K562 (cell line): Measurements from ENCODE around the gene EHMT2. TPM values are rescaled to one million over a fixed set of nuclear protein-coding genes. Genes with fewer than 3 reads are reported as not detected.

Experiments
- ARID1B ChIP-seq: fragments of 450-650 bp; IDR thresholded peaks from 2 replicates; pipeline ENCODE4 v1.6.1; 2016; ENCODE audit warnings: antibody characterized with exemption, mild to moderate bottlenecking, inconsistent platforms
- ARNT ChIP-seq, 2 experiments: fragments of 450-650 bp; IDR thresholded peaks; 2 replicates each; pipeline ENCODE4 v1.6.1; 2016; ENCODE audit warnings: mild to moderate bottlenecking in 1 of 2
- CCAR2 ChIP-seq: fragments of 200-400 bp; formaldehyde crosslinking; IDR thresholded peaks from 2 replicates; pipeline ENCODE4 v1.6.1; 2017; ENCODE audit warnings: mild to moderate bottlenecking, low read depth, low read length
- CXXC5 ChIP-seq: fragments of 250-450 bp; sonication (Bioruptor Pico); IDR thresholded peaks from 2 replicates; pipeline ENCODE4 v1.8.0; 2022; ENCODE audit warnings: inconsistent platforms, mild to moderate bottlenecking, moderate library complexity
- HIVEP1 ChIP-seq: fragments of 250-450 bp; sonication (Bioruptor Pico); IDR thresholded peaks from 2 replicates; pipeline ENCODE4 v1.4.0; 2020; ENCODE audit warnings: mild to moderate bottlenecking
- HNRNPLL ChIP-seq: fragments of 200-400 bp; formaldehyde crosslinking; IDR thresholded peaks from 2 replicates; pipeline ENCODE4 v1.6.1; 2017; ENCODE audit warnings: low read length, low read depth, mild to moderate bottlenecking; ENCODE audit not compliant: poor library complexity, severe bottlenecking
- MAFG ChIP-seq: fragments of 450-650 bp; conservative IDR thresholded peaks from 2 replicates; pipeline ENCODE4 v1.6.1; 2016; ENCODE audit warnings: missing genetic modification characterization, missing compliant biosample characterization
- MLX ChIP-seq, 2 experiments: fragments of 450-650 bp in 1 of 2; sonication (generic) in 1 of 2; formaldehyde crosslinking; conservative IDR thresholded peaks; 2 replicates each; pipeline versions ENCODE4 v1.4.0 to v1.8.1; 2020 to 2022; ENCODE audit warnings: mild to moderate bottlenecking in 1 of 2, missing genetic modification reagents in 1 of 2
- MNT ChIP-seq, 2 experiments: fragments of 450-650 bp; conservative IDR thresholded peaks; 2 replicates each; pipeline ENCODE4 v1.6.1; 2017; ENCODE audit warnings: mild to moderate bottlenecking in 2 of 2, moderate library complexity in 2 of 2
- NCOA2 ChIP-seq, 2 experiments: fragments of 450-650 bp; IDR thresholded peaks; 2 replicates each; pipeline ENCODE4 v1.6.1; 2018; ENCODE audit warnings: mild to moderate bottlenecking in 2 of 2, moderate library complexity in 1 of 2; ENCODE audit not compliant: partially characterized antibody in 2 of 2
- NKRF ChIP-seq: fragments of 450-650 bp; IDR thresholded peaks from 2 replicates; pipeline ENCODE4 v1.6.1; 2016; ENCODE audit warnings: borderline replicate concordance
- PML ChIP-seq: IDR thresholded peaks from 2 replicates; pipeline ENCODE4 v1.6.1; 2012; ENCODE audit warnings: low read length, inconsistent platforms
- U2AF1 ChIP-seq: fragments of 200-400 bp; formaldehyde crosslinking; optimal IDR thresholded peaks from 2 replicates; pipeline ENCODE3; 2017; ENCODE audit warnings: mild to moderate bottlenecking, low read depth, low read length, moderate library complexity
- WHSC1 ChIP-seq: IDR thresholded peaks from one replicate; pipeline ENCODE4 v1.6.1; 2012; ENCODE audit warnings: low read length, control low read depth, inconsistent platforms
- ZNF175 ChIP-seq: fragments of 200-800 bp; sonication (Bioruptor generic); IDR thresholded peaks from 2 replicates; pipeline ENCODE4 v1.6.1; 2016; ENCODE audit warnings: low read depth, mild to moderate bottlenecking, missing genetic modification characterization, missing compliant biosample characterization
- ZNF212 ChIP-seq: fragments of 450-650 bp; formaldehyde crosslinking; IDR thresholded peaks from 2 replicates; pipeline ENCODE4 v1.4.0; 2020; ENCODE audit warnings: mild to moderate bottlenecking
- ZNF75A ChIP-seq: fragments of 450-650 bp; formaldehyde crosslinking; IDR thresholded peaks from 2 replicates; pipeline ENCODE4 v1.4.0; 2020; ENCODE audit warnings: mild to moderate bottlenecking
- polyA plus RNA-seq, 8 experiments: library from polyadenylated mRNA; depleted of rRNA in 4 of 8; stranded (reverse) in 5 of 8; unstranded in 3 of 8; fragments of >200 nt; fragmentation: Nextera tagmentation in 2 of 8; fragmentation: Illumina TruSeq in 1 of 8; extraction: Ambion mirVana in 2 of 8; extraction: Trizol in 1 of 8; gene quantifications; 2 replicates each; pipeline versions ENCODE4 v1.2.1 to v1.2.3, GENCODE V29; 2011 to 2014; ENCODE audit warnings: inconsistent platforms in 1 of 8, missing spikeins in 1 of 8
- total RNA-seq, 7 experiments: library from RNA; depleted of rRNA in 6 of 7; stranded (reverse); fragments of >200 nt in 6 of 7; fragmentation: Illumina TruSeq in 2 of 7; extraction: Trizol in 2 of 7; gene quantifications; 2 replicates each; pipeline versions ENCODE4 v1.2.1 to v1.2.3, GENCODE V29; 2011 to 2021; ENCODE audit warnings: low replicate concordance in 1 of 7
- TF ChIP-seq, protein P1 (sequence below): fragments of 250-450 bp; sonication (Bioruptor Pico); IDR thresholded peaks from 2 replicates; pipeline ENCODE4 v1.8.0; 2022; ENCODE audit warnings: moderate library complexity, mild to moderate bottlenecking, inconsistent platforms
- TF ChIP-seq, protein P2 (sequence below): sonication (generic); formaldehyde crosslinking; IDR thresholded peaks from 2 replicates; pipeline ENCODE4 v1.8.0; 2022; ENCODE audit warnings: mild to moderate bottlenecking, missing genetic modification reagents, borderline replicate concordance

The EHMT2 gene
- total and polyA plus RNA-seq, 9 of the 15 experiments (the other 6 are each of a cell fraction or from before 2014, with no cell fraction given) = 2.1 to 63.8 (median 38.5) TPM

- TF ChIP-seq ARNT (IDR thresholded peaks at IDR 0.05) (no peak; a peak in 1 of 4 replicates), MLX (CRISPR knock-in tag; conservative IDR thresholded peaks at IDR 0.05) (peak in 1 of 2 experiments; percentile 92; a peak in 3 of 4 replicates), HIVEP1 (peak; percentile 88; the same call in 1 of the 2 replicates), U2AF1 (no peak), WHSC1 (no peak), NKRF (peak; percentile 100), ZNF75A (CRISPR knock-in tag) (no peak), PML (no peak), CXXC5 (peak; percentile 97), ZNF212 (CRISPR knock-in tag) (peak; percentile 84; the same call in 1 of the 2 replicates), NCOA2 (IDR thresholded peaks at IDR 0.05; ENCODE audit: partially characterized antibody in 2 of 2) (no peak), HNRNPLL (peak; percentile 5), CCAR2 (no peak), ZNF175 (CRISPR knock-in tag) (no peak), MAFG (tag) (no peak), ARID1B (peak; percentile 37; the same call in 1 of the 2 replicates), MNT (conservative IDR thresholded peaks at IDR 0.05) (peak; percentile 99)
- TF ChIP-seq, protein P1, sequence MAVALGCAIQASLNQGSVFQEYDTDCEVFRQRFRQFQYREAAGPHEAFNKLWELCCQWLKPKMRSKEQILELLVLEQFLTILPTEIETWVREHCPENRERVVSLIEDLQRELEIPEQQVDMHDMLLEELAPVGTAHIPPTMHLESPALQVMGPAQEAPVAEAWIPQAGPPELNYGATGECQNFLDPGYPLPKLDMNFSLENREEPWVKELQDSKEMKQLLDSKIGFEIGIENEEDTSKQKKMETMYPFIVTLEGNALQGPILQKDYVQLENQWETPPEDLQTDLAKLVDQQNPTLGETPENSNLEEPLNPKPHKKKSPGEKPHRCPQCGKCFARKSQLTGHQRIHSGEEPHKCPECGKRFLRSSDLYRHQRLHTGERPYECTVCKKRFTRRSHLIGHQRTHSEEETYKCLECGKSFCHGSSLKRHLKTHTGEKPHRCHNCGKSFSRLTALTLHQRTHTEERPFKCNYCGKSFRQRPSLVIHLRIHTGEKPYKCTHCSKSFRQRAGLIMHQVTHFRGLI (CRISPR knock-in tag) = no peak
- TF ChIP-seq, protein P2, sequence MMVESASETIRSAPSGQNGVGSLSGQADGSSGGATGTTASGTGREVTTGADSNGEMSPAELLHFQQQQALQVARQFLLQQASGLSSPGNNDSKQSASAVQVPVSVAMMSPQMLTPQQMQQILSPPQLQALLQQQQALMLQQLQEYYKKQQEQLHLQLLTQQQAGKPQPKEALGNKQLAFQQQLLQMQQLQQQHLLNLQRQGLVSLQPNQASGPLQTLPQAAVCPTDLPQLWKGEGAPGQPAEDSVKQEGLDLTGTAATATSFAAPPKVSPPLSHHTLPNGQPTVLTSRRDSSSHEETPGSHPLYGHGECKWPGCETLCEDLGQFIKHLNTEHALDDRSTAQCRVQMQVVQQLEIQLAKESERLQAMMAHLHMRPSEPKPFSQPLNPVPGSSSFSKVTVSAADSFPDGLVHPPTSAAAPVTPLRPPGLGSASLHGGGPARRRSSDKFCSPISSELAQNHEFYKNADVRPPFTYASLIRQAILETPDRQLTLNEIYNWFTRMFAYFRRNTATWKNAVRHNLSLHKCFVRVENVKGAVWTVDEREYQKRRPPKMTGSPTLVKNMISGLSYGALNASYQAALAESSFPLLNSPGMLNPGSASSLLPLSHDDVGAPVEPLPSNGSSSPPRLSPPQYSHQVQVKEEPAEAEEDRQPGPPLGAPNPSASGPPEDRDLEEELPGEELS = no peak
These were observed 34.9 kb downstream of the EHMT2 start, which contains the start of gene NEU1 (continued) for GRCh38 chr6:31862344-31863235.
